ENCODE measurements around the gene ITIH6.

ITIH6 gene

DNA sequence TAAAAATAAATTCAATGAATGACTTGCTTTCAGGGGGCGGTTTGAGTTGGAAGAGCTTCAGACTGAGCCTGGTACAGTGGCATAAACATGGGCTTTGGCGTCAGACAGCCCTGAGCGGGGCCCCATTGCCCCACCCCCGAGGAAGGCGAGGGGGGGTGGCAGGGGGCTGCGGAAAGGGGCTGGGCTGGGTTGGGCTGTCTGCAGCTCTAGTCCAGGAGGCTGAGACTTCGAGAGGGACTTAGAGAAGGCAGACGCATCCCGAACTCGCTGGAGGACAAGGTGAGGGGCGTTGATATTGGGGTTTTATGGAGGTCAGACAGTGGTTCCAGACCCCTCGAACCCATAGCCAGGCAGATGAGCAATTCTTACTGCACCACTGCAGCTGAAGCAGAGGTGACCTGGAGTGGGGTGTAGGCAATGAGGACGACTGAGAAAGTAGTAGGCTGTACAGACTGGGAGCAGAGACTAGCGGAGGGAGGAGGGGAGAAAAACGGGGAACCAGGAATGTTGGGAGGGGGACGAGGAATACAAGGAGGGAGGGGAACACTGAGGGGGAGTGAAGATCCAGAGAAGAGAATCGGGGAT lies 9.6 kb upstream of the ITIH6 start, which contains the start of gene MAGED2 (continued):
- TF ChIP-seq, protein P1, sequence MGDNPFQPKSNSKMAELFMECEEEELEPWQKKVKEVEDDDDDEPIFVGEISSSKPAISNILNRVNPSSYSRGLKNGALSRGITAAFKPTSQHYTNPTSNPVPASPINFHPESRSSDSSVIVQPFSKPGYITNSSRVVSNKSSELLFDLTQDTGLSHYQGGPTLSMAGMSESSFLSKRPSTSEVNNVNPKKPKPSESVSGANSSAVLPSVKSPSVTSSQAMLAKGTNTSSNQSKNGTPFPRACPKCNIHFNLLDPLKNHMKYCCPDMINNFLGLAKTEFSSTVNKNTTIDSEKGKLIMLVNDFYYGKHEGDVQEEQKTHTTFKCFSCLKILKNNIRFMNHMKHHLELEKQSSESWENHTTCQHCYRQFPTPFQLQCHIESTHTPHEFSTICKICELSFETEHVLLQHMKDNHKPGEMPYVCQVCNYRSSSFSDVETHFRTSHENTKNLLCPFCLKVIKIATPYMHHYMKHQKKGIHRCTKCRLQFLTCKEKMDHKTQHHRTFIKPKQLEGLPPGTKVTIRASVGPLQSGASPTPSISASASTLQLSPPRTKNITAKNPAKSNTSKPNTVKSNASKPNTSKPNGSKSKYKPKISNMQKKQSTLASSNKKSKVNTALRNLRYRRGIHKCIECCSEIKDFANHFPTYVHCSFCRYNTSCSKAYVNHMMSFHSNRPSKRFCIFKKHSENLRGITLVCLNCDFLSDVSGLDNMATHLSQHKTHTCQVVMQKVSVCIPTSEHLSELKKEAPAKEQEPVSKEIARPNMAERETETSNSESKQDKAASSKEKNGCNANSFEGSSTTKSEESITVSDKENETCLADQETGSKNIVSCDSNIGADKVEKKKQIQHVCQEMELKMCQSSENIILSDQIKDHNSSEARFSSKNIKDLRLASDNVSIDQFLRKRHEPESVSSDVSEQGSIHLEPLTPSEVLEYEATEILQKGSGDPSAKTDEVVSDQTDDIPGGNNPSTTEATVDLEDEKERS (tag by site-specific recombination; IDR thresholded peaks at IDR 0.05): 0 out of 2 replicates have a peak, but pooled peaks have one; percentile 12
- TF ChIP-seq ZNF133 (tag by site-specific recombination; IDR thresholded peaks at IDR 0.05): peak; percentile 49; the same call in 1 of the 2 replicates
- TF ChIP-seq, protein P2, sequence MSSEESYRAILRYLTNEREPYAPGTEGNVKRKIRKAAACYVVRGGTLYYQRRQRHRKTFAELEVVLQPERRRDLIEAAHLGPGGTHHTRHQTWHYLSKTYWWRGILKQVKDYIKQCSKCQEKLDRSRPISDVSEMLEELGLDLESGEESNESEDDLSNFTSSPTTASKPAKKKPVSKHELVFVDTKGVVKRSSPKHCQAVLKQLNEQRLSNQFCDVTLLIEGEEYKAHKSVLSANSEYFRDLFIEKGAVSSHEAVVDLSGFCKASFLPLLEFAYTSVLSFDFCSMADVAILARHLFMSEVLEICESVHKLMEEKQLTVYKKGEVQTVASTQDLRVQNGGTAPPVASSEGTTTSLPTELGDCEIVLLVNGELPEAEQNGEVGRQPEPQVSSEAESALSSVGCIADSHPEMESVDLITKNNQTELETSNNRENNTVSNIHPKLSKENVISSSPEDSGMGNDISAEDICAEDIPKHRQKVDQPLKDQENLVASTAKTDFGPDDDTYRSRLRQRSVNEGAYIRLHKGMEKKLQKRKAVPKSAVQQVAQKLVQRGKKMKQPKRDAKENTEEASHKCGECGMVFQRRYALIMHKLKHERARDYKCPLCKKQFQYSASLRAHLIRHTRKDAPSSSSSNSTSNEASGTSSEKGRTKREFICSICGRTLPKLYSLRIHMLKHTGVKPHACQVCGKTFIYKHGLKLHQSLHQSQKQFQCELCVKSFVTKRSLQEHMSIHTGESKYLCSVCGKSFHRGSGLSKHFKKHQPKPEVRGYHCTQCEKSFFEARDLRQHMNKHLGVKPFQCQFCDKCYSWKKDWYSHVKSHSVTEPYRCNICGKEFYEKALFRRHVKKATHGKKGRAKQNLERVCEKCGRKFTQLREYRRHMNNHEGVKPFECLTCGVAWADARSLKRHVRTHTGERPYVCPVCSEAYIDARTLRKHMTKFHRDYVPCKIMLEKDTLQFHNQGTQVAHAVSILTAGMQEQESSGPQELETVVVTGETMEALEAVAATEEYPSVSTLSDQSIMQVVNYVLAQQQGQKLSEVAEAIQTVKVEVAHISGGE (tag by site-specific recombination; conservative IDR thresholded peaks at IDR 0.05; ENCODE audit: low read depth): no peak
- TF ChIP-seq, protein P3, sequence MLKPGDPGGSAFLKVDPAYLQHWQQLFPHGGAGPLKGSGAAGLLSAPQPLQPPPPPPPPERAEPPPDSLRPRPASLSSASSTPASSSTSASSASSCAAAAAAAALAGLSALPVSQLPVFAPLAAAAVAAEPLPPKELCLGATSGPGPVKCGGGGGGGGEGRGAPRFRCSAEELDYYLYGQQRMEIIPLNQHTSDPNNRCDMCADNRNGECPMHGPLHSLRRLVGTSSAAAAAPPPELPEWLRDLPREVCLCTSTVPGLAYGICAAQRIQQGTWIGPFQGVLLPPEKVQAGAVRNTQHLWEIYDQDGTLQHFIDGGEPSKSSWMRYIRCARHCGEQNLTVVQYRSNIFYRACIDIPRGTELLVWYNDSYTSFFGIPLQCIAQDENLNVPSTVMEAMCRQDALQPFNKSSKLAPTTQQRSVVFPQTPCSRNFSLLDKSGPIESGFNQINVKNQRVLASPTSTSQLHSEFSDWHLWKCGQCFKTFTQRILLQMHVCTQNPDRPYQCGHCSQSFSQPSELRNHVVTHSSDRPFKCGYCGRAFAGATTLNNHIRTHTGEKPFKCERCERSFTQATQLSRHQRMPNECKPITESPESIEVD (tag by site-specific recombination; IDR thresholded peaks at IDR 0.05): no peak
- TF ChIP-seq ZNF335 (tag by site-specific recombination; conservative IDR thresholded peaks at IDR 0.05): no peak
- TF ChIP-seq ZNF202 (tag by site-specific recombination; IDR thresholded peaks at IDR 0.05; ENCODE audit: borderline replicate concordance): no peak
- no peak for TF ChIP-seq BCL11A (tag by site-specific recombination; IDR thresholded peaks at IDR 0.05; ENCODE audit: low read depth)
- no peak for TF ChIP-seq ZNF426 (tag by site-specific recombination; IDR thresholded peaks at IDR 0.05)
- TF ChIP-seq ZNF677 (tag by site-specific recombination; IDR thresholded peaks at IDR 0.05): no peak
- no peak for TF ChIP-seq ZNF292 (tag by site-specific recombination; IDR thresholded peaks at IDR 0.05; ENCODE audit: borderline replicate concordance, low read depth)
- TF ChIP-seq, protein P4, sequence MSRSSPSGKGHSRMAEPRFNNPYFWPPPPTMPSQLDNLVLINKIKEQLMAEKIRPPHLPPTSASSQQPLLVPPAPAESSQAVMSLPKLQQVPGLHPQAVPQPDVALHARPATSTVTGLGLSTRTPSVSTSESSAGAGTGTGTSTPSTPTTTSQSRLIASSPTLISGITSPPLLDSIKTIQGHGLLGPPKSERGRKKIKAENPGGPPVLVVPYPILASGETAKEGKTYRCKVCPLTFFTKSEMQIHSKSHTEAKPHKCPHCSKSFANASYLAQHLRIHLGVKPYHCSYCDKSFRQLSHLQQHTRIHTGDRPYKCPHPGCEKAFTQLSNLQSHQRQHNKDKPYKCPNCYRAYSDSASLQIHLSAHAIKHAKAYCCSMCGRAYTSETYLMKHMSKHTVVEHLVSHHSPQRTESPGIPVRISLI (tag by site-specific recombination; IDR thresholded peaks at IDR 0.05): no peak
- no peak for TF ChIP-seq OVOL3 (tag by site-specific recombination; IDR thresholded peaks at IDR 0.05)
- no peak for TF ChIP-seq ZNF311 (tag by site-specific recombination; IDR thresholded peaks at IDR 0.05; ENCODE audit: borderline replicate concordance)
- no peak for TF ChIP-seq ZNF19 (tag by site-specific recombination; IDR thresholded peaks at IDR 0.05; ENCODE audit: low read depth)
- TF ChIP-seq ZNF501 (tag by site-specific recombination; IDR thresholded peaks at IDR 0.05): no peak
- no peak for TF ChIP-seq ZNF114 (tag by site-specific recombination; IDR thresholded peaks at IDR 0.05)
- TF ChIP-seq ZNF112 (tag by site-specific recombination; IDR thresholded peaks at IDR 0.05): no peak
- TF ChIP-seq ZNF302 (tag by site-specific recombination; IDR thresholded peaks at IDR 0.05; ENCODE audit: low read depth): no peak
- TF ChIP-seq SP2 (tag by site-specific recombination; IDR thresholded peaks at IDR 0.05): no peak
- TF ChIP-seq ZNF473 (tag by site-specific recombination; IDR thresholded peaks at IDR 0.05): no peak
- TF ChIP-seq ZBTB1 (tag by site-specific recombination; IDR thresholded peaks at IDR 0.05): no peak
- TF ChIP-seq ZNF146 (tag by site-specific recombination; IDR thresholded peaks at IDR 0.05): no peak
- TF ChIP-seq, protein P5, sequence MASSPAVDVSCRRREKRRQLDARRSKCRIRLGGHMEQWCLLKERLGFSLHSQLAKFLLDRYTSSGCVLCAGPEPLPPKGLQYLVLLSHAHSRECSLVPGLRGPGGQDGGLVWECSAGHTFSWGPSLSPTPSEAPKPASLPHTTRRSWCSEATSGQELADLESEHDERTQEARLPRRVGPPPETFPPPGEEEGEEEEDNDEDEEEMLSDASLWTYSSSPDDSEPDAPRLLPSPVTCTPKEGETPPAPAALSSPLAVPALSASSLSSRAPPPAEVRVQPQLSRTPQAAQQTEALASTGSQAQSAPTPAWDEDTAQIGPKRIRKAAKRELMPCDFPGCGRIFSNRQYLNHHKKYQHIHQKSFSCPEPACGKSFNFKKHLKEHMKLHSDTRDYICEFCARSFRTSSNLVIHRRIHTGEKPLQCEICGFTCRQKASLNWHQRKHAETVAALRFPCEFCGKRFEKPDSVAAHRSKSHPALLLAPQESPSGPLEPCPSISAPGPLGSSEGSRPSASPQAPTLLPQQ (tag by site-specific recombination; IDR thresholded peaks at IDR 0.05): no peak
- TF ChIP-seq ZNF121 (tag by site-specific recombination; IDR thresholded peaks at IDR 0.05): no peak
- TF ChIP-seq TRIM28 (IDR thresholded peaks at IDR 0.05; ENCODE audit: borderline replicate concordance, low read length): no peak
- no peak for TF ChIP-seq ZNF792 (tag by site-specific recombination; IDR thresholded peaks at IDR 0.05)
- no peak for TF ChIP-seq ZBTB8A (tag by site-specific recombination; IDR thresholded peaks at IDR 0.05)
- no peak for TF ChIP-seq ZNF24 (tag by site-specific recombination; IDR thresholded peaks at IDR 0.05)
- TF ChIP-seq GLI4 (tag by site-specific recombination; IDR thresholded peaks at IDR 0.05): no peak
- TF ChIP-seq ZNF768 (tag by site-specific recombination; IDR thresholded peaks at IDR 0.05): no peak
- TF ChIP-seq ZNF10 (tag by site-specific recombination; IDR thresholded peaks at IDR 0.05): no peak
- TF ChIP-seq ZNF660 (tag by site-specific recombination; IDR thresholded peaks at IDR 0.05): no peak

Measured in HEK293 (cell line).